Aorta (tissue), 4 donors: Measurements from ENCODE around the gene AXL. TPM values are rescaled to one million over a fixed set of nuclear protein-coding genes. Genes with fewer than 3 reads are reported as not detected.

Experiments used
- polyA plus RNA-seq, 2 donors: library from polyadenylated mRNA; stranded (reverse); fragments of 200-250 nt; gene quantifications; one replicate each; pipeline ENCODE4 v1.2.3, GENCODE V29; 2013
- total RNA-seq, 2 donors: library from RNA; stranded (reverse); fragmentation: NEBNext Ultra II Directional; extraction: Animal tissue kit (Norgen Biotek cat#: 25700); gene quantifications; one replicate each; pipeline ENCODE4 v1.2.1, GENCODE V29; 2021
- donor health status: healthy with polysubstance abuse.
- donor health status: Bipolar disorder and iron deficiency.
- donor health status: DM: no; HTN: no; CAD: no.
- donor health status: DM: yes; HTN: yes; CAD: no.

Gene AXL
- total and polyA plus RNA-seq, 4 donors = 14.8 to 106 (median 75.1) TPM

Other genes starting within 250 kb of the AXL start
- gene CYP2B6, start 227.9 kb upstream of the AXL start, total RNA-seq = not detected
- gene CYP2B6, start 227.9 kb upstream of the AXL start, polyA plus RNA-seq = 1 to 10 TPM in 1 of 2 donors, not detected in 1; 1.6 TPM
- gene CYP2A13, start 130.8 kb upstream of the AXL start, total RNA-seq = not detected
- not detected for gene CYP2A13, start 130.8 kb upstream of the AXL start, polyA plus RNA-seq
- not detected for gene CYP2F1, start 104.8 kb upstream of the AXL start, total RNA-seq
- not detected for gene CYP2F1, start 104.8 kb upstream of the AXL start, polyA plus RNA-seq
- 1 to 10 TPM; 1.7 to 2.5 TPM for gene CYP2S1, start 26.0 kb upstream of the AXL start, total RNA-seq
- 10 to 100 TPM in 1 of 2 donors, not detected in 1; 11.5 TPM for gene CYP2S1, start 26.0 kb upstream of the AXL start, polyA plus RNA-seq
- 100 to 1,000 TPM; 155 to 156 TPM for gene HNRNPUL1, start 45.1 kb downstream of the AXL start, total RNA-seq
- 10 to 100 TPM; 59.5 to 82.5 TPM for gene HNRNPUL1, start 45.1 kb downstream of the AXL start, polyA plus RNA-seq
- 10 to 100 TPM; 18.7 to 24.3 TPM for gene CCDC97, start 90.9 kb downstream of the AXL start, total RNA-seq
- 10 to 100 TPM in 1 of 2 donors, 1 to 10 TPM in 1; 7.0 to 10.8 TPM for gene CCDC97, start 90.9 kb downstream of the AXL start, polyA plus RNA-seq
- 10 to 100 TPM; 81.6 to 97.5 TPM for gene TGFB1, start 134.7 kb downstream of the AXL start, total RNA-seq
- gene TGFB1, start 134.7 kb downstream of the AXL start, polyA plus RNA-seq = 10 to 100 TPM; 25.4 to 56.6 TPM
- 1 to 10 TPM; 4.1 to 5.6 TPM for gene B9D2, start 144.9 kb downstream of the AXL start, total RNA-seq
- 10 to 100 TPM in 1 of 2 donors, 1 to 10 TPM in 1; 1.6 to 13.5 TPM for gene B9D2, start 144.9 kb downstream of the AXL start, polyA plus RNA-seq
- gene TMEM91, start 157.3 kb downstream of the AXL start, total RNA-seq = 10 to 100 TPM in 1 of 2 donors, 1 to 10 TPM in 1; 9.5 to 28.2 TPM
- gene TMEM91, start 157.3 kb downstream of the AXL start, polyA plus RNA-seq = 10 to 100 TPM in 1 of 2 donors, 1 to 10 TPM in 1; 8.9 to 55.8 TPM
- gene EXOSC5, start 178.1 kb downstream of the AXL start, total RNA-seq = 1 to 10 TPM; 5.5 to 8.7 TPM
- gene EXOSC5, start 178.1 kb downstream of the AXL start, polyA plus RNA-seq = 10 to 100 TPM in 1 of 2 donors, 1 to 10 TPM in 1; 9.9 to 15.4 TPM
- gene BCKDHA, start 178.6 kb downstream of the AXL start, total RNA-seq = 10 to 100 TPM; 11.6 to 15.2 TPM
- 10 to 100 TPM; 11.1 to 50.6 TPM for gene BCKDHA, start 178.6 kb downstream of the AXL start, polyA plus RNA-seq
- gene B3GNT8, start 208.2 kb downstream of the AXL start, total RNA-seq = 1 to 10 TPM; 3.2 to 3.9 TPM
- 1 to 10 TPM; 3.7 to 7.4 TPM for gene B3GNT8, start 208.2 kb downstream of the AXL start, polyA plus RNA-seq
- 10 to 100 TPM; 28.3 to 31.5 TPM for gene DMAC2, start 220.7 kb downstream of the AXL start, total RNA-seq
- gene DMAC2, start 220.7 kb downstream of the AXL start, polyA plus RNA-seq = 10 to 100 TPM; 32.0 to 41.6 TPM
- gene ERICH4, start 223.9 kb downstream of the AXL start, total RNA-seq = not detected
- 10 to 100 TPM in 1 of 2 donors, not detected in 1; 13.4 TPM for gene ERICH4, start 223.9 kb downstream of the AXL start, polyA plus RNA-seq